Fibroblast of peridontal ligament (primary cell): ENCODE results near the gene NXN.
"Not testable (repeated sequence)": the region's sequence is repeated elsewhere in the genome, so short reads cannot be mapped to it uniquely, and the experiment has no call there.

Experiments used
- DNase-seq: peaks from one replicate; pipeline ENCODE4 v3.0.0-alpha.2; 2010; ENCODE audit errors: extremely low read depth

Gene NXN

DNA sequence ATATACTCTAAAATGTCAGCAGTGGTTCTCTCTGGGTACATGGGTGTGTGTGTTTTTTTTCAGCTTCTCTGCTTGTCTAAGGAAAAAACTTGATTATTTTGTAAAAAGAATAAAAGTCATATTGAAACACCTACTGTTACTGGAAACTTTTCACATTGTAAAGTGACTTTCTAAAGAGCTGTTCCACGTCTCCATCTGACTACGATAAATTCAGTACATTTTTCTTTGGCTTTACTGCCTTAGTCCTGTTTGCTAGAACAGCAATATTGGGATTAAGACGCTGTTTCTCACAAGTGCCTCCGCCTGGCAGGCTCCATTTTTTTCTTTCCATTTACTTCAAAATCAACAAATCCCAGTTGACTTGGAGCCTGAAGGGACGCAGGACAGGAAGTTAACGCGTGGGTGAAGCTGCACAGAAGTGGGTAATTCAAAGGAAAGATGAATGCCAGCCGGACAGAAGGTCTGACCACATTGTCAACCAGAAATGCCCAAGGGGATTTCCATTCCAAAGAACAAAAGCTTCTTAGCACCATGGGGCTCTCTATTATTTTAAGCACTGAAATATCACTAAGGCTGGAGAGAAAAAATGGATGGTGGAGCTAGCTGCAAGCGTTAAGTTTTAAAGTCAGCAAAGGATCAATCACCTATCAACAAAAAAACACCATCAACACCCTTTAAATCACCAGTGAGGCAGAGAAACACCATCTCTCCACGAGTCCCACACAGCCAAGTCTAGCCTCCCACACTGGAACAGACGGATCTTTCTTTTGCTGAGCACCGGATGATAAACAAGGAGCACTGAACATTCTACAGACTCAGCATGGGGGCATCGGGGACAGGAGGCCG lies 205.9 kb downstream of the NXN start:
- no peak for DNase-seq

DNA sequence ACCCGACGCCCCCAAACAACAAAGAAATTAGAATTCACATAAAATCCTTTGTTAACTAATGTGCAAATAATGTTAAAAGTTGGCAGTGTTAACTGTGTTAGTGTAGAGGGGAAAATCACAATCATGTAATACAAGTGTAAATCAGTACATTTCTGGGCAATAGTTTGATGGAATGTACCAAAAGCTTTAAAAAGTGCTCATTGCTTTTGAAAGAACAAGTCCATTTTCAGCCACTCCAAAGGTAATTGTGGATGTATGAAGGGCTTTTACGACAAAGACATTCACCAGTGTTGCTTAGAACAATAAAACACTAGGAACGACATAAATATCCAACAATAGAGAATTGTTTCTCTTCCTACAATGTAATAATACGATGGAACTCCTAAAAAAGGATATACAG lies 206.6 kb downstream of the NXN start:
- DNase-seq, result no peak

DNA sequence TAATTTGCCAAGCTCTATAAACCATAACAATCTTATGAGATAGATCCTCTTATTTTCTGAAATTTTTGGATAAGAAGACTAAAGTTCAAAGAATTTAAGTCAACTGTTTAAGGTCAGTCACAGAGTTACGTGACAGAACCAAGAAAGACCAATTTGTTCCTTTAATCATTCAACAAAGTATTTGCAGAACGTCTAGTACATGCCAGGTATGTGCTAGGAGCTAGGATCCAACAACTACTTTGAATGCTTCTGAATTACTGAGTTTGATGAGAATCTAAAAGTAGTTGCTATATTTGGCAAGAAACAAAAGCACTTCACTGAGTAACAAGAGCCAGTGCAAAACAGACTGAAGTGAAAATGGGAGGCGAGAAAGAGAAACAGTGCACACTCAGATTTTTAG lies 212.5 kb downstream of the NXN start:
- no peak for DNase-seq

DNA sequence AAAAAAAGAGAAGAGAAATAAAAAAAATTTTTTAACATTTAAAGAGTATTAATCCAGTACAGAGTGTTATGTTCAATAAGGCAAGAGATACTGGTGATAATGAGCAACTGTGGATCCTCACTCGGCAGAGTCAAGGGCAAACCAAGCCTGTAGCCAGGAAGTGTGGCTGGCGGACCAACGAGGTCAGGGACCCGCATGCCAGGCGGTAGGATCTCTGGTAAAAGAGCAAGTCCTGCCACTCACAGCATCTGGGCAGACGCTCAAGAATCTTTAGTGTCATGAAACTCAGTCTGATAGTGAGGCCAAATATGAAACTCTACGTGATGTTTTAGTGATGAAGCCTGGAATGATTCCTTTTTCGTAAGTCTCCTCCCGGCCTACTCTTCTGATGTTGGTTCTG lies 219.2 kb downstream of the NXN start:
- no peak for DNase-seq

DNA sequence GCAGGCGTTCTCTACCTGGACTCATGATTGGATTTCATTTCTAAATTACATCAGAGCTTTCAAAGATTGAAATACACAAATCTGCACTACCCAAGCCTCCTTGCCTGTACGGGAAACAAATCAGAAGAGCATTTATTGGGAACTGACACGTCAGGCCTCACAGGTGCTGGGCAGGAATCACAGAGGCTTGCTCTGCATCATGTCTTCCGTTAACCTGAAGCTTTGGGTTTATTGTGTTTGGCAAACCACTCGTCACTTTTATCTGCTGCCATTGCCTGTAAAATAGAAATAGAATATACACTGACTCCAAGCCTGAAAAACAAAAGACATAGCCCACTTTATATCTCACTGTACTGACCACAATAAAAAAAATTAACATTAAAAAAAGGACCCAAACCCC lies 219.6 kb downstream of the NXN start:
- DNase-seq, result no peak

DNA sequence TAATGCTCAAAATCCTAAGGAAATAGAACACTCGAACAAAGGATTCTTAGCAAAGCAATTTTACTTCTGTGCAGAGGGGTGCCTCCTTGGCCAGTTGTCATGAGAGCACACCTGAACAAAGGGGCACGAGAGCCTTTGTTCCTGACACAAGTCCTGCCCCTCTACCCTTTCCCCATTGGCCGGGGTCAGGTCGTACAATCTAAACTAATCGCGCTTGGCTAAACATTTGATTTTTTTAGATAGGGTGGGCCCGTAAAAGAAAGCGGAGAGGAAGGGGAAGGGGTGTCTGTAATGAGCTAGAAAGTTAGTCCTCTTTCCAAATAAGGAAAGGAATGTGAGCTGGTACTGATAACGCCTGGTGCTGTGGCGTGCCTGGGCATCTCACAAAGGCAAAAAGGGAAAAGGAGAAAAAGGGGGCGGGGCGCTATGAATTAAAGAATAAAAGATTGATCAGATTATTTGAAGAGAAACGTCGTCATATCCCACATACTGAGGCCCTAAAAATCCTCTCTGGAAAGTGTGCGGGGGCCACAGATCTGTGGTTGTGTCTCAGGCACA lies 223.5 kb downstream of the NXN start:
- not testable (repeated sequence) for DNase-seq

DNA sequence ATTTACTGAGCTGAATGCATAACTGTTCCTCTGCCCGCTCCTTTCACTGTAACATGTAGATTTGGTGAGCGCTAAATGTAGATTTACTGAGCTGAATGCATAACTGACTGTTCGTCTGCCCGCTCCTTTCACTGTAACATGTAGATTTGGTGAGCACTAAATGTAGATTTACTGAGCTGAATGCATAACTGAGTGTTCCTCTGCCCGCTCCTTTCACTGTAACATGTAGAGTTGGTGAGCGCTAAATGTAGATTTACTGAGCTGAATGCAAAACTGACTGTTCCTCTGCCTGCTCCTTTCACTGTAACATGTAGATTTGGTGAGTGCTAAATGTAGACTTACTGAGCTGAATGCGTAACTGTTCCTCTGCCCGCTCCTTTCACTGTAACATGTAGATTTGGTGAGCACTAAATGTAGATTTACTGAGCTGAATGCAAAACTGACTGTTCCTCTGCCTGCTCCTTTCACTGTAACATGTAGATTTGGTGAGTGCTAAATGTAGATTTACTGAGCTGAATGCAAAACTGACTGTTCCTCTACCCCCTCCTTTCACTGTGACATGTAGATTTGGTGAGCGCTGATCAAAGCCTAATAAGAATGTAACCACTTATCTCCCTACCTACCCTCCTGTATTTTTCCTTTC lies 224.1 kb downstream of the NXN start:
- DNase-seq, result not testable (repeated sequence)

DNA sequence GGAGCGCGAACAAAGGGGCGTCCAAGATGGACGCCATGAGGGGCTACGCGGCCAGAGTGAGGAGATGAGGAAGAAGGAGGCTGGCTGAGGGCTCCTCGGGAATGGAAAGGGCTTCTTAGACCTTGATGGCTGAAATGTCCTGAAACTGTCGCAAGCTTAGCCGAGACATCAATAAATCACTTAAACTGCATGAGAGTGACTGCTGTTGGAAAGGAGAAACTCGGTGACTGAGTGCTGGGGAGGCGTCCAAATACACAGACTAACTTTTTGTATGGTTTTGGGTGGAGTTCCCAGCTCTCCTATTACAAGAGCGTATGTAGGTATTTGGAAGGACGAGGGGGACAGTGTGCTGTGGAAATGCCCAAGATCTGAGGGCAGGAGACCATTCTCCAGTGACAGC lies 226.2 kb downstream of the NXN start:
- DNase-seq, result no peak

DNA sequence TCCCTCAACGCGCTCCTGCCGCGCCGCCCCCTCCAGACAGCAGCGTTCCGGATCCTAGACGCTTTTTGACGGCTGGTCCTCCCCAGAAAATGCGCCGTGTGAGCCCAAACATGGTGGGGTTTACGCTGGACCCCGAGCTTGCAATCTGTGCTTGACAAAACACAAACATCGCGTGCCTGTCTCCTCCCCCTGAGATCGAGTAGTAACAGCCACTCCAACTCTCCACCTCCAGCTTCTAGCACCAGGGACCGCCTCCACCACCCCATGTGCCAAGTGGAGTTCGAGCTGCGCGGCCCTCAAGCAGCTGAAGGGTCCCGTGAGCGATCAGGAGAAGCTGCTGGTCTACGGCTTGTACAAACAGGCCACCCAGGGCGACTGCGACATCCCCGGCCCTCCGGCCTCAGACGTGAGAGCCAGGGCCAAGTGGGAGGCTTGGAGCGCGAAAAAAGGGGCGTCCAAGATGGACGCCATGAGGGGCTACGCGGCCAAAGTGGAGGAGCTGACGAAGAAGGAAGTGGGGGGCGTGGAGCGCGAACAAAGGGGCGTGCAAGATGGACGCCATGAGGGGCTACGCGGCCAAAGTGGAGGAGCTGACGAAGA lies 226.9 kb downstream of the NXN start:
- peak; percentile 57 for DNase-seq

DNA sequence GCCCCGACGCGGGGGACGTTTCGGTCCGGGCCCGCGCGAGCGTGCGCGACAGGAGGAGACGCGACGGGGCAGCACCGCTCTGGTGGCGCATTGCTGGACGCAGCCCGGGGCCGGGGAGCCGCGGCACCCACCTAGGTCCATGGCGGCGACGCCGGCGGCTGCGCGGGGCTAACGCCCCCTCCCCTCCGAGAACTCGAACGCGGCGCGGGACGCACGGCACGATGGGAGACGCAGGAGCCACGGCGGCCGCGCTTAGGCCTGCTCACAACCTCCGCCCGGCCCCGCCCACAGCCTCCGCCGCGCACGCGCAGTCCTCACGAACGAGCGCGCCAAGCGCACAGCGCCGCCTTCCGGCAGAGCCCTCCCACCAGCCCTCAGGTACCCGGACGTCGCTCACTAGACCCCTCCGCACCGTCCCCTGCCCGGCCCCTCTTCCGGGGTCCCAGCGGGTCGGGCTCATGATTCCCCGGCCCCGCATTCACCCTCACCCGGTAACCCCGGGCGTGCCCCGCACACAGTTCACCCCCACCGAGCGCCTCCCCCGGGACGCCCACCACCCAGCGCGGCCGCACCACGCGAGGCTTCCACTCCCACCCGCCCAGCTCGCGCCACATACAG lies 227.5 kb downstream of the NXN start, which contains the start of gene GEMIN4:
Gene GEMIN4, minus strand, starts transcription at position 263 of the 618 bp plus-strand sequence. Its CDS starts 122 bp downstream, at position 141.
- DNase-seq, result peak; percentile 80

DNA sequence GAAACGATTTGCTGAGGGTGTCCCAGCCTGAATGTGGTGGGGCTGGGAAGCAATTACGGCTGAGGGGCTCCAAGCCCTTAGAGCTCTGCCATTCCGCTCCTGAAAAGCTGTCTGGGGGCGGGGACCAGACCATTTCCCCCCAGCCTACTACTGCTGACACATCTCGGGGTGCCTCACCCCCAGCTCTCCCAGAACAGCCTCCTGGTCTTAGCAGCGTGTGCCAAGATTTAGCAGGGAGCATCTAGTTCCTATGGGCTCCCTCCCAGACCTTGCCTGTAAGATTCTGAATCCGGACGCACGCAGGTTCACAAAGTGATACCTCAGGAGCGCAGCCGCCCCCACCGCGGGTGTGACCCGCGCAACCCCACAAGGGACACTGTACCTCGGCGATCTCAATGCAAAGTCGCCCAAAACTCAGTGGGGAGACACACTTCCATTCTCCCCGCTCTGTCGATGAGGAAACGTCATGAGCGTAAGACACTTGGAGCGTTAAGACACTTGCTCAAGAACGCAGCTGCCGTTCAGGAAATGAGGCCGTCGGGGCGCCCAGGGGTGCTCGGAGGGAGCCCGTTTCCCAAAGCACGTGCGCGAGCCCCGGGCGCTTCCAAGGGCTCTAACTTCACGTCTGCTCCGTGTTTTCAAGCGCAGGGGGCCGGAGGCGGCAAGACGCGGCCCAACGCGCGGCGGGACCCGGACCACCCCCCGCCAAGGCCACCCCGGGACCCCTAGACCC lies 228.1 kb downstream of the NXN start:
- peak; percentile 40 for DNase-seq

DNA sequence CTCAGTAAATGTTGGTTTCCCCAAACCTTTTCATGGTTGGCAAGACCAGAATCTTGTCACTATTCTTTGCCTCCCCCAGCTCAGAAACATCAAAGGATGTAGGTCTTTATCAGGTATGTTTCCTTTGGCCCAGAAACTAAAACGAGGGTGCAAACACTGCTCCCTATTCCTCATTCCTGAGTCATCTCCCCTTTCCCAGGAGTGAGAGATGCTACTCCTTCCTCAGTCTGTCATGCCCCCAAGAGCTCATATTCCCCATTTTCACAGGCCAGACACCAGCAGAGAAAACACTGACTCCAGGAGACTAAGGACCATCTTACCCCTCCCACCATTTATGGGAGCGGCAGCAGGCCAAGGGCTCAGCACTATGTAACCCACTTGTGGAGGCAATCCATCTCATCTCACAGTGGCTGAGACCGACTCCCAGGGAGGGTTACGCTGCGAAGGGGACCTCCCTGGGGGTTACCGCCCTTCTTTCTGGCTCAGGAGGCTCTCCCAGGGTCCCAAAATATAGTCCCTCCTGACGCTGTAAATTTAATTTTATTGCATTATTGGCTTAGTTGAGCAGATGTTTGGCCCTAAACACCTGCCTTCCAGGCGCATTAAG lies 229.0 kb downstream of the NXN start:
- DNase-seq, result no peak

DNA sequence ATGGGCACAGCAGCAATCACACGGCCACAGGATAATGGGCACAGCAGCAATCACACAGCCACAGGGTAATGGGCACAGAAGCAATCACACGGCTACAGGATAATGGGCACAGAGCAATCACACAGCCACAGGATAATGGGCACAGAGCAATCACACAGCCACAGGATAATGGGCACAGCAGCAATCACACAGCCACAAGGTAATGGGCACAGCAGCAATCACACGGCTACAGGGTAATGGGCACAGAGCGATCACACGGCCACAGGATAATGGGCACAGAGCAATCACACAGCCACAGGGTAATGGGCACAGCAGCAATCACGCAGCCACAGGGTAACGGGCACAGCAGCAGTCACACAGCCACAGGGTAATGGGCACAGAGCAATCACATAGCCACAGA lies 230.2 kb downstream of the NXN start:
- DNase-seq, result not testable (repeated sequence)
